ENCODE results near the gene PDE6A.

PDE6A gene

DNA sequence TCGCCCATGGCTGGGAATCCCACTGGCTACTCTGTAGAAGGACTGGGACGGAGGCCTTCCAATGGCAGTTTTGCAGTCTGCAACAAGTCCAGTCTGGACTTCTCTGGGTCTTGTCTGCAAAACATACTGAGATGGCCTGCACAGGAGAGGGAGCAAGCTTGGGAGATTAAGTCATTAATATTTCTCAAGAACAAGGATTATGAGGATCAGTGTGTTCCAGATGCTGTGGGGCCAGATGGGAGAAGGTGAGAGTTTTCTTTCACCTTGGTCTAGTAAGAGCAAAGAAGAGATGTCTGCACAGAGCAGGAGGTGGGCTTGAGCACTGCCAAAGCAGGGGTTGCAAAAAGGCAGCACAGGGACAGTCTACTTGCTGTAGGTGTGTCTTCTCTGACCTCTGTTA lies at the start of gene PDE6A:
Gene PDE6A (minus strand): TSS at position 128 of the 400 bp plus-strand sequence. CDS start 120 bp downstream, at position 8.
- no peak for DNase-seq

- no peak for DNase-seq
These were observed 48.9 kb upstream of the PDE6A start for GRCh38 chr5:149993471-149993870.

DNA sequence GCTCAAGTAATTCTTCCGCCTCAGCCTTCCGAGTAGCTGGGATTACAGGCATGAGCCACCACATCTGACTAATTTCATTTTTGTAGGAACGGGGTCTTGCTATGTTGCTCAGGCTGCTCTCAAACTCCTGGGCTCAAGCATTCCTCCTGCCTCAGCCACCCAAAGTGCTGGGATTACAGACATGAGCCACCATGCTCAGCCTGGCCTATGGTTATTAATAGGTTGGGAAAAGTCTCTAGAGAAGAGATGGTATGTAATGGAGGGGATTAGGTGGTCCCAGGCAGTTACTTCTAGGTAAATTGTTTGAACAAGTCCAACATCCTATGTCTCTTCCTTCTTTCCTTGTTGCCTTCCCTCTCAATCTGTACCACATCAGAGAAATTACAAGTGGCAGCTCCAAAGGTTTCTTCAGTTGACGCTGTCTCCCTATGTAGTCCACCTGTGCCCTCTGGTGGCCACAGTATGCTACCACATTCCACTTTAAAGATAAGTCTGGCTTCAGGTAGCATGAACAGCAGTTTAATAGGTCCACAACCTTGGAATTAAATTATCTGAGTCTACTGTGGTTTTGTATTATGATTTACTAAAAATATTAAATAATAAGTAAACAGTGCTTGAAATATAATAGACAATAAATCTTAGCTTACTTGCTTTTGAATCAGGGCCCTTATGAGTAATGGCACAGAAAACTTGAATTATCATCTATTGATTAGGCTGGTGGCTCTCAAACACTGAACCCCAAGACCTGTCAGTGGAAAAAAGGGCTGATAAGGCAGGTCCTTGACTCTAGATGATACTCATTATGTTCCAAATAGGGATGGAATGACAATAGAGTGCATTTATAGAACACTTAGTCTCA lies 46.2 kb upstream of the PDE6A start:
- peak; percentile 27 for DNase-seq

- DNase-seq = no peak
These were observed 43.5 kb upstream of the PDE6A start for GRCh38 chr5:149988126-149988525.

DNA sequence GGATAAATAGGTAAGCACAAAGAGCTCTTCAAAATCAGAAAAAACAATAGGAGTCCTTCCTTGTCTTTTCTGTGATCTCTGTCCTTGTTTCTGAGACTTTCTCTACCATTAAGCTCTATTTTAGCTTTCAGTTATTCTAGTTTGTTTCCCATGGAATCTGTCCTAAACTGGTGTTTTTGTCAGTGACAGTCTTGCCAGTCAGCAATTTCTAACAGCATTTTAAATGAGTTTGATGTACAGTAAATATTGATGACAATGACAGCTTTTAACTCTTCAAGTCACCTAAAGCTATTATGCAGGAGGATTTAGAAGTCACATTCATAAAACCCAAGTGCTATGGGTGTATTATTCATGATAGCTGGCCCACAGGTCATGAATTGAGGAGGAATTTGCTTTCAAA lies 37.9 kb upstream of the PDE6A start:
- no peak for DNase-seq

GRCh38 chr5:149981206-149981605 lies 36.6 kb upstream of the PDE6A start:
- no peak for DNase-seq

DNA sequence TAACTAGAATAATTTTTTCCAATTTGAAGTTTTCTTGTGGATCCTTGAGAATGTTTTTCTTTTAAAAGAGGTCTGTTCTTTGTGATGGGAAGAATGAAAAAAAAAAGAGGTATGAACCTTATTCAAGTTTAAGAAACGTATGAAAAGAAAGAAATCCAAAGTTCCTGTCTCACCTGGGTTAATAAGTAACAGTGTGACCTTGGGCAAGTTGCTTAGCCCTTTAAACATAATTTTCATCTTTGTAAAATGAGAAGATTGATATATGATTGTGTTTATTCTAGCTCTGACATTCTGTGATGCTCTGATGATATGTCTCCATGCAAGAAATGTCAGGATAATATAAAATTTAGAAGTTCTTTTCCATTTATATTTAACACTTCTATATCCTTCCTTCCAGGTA lies 35.3 kb upstream of the PDE6A start:
- DNase-seq = no peak

DNA sequence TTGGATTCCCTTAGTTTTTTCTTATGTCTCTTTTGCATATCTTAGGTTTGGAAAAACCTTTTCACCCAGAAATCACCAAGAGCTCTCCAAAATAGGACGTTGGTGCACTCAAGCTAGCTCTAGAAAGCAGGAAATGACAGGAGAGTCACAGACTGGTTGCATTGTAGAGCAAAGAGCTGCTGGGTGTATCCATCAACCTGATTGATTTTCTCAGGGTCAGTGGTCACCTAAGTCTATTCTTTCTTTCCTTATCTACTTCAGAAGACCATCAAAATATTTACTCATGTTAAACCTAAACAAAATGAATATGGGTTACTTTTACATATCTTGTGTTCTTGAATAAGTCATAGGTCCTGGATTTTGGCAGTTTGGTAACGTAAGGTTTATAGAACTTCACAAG lies 30.8 kb upstream of the PDE6A start:
- DNase-seq = no peak

- DNase-seq = no peak
These were observed 24.8 kb upstream of the PDE6A start for GRCh38 chr5:149969181-149969930.

GRCh38 chr5:149966946-149967345 lies 22.4 kb upstream of the PDE6A start:
- no peak for DNase-seq

- no peak for DNase-seq
These were observed 19.1 kb upstream of the PDE6A start for GRCh38 chr5:149963729-149964128.

DNA sequence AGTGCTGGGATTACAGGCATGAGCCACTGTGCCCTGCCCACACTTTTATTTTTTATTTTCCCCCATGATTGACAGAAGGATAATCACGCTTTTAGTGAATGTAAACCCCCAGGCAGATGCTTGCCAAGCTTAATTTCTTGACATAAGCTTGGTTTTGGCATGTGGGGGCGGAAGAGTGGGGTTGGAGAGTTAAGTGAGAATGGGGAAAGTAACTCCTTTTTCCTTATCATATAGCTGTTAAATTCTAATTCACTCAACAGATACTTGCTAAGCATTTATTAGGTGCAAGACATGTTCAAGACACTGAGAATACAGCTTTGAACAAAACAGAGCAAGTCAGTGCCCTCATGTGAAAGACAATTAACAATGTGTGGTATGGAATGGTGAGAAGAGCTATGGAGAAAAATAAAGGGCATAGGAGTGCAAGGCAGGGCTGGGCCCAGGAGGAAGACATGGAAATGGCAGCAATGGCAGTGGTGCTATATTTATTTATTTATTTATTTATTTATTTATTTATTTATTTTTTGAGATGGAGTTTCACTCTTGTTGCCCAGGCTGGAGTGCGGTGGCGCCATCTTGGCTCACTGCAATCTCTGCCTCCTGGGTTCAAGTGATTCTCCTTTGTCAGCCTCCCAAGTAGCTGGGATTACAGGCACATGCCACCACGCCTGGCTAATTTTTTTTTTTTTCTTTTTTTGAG lies 18.2 kb upstream of the PDE6A start:
- DNase-seq = no peak

GRCh38 chr5:149961957-149962409 lies 17.4 kb upstream of the PDE6A start:
- DNase-seq = no peak

- DNase-seq = no peak
These were observed 16.6 kb upstream of the PDE6A start for GRCh38 chr5:149961186-149961685.

GRCh38 chr5:149960272-149961185 lies 15.9 kb upstream of the PDE6A start, which contains the start of gene SLC26A2:
Gene SLC26A2 (plus strand): TSS chr5:149960758. CDS start chr5:149977653, 16,895 bp downstream.
- peak; percentile 90 for DNase-seq

- no peak for DNase-seq
These were observed 15.0 kb upstream of the PDE6A start for GRCh38 chr5:149959406-149960236.

GRCh38 chr5:149957855-149958254 lies 13.3 kb upstream of the PDE6A start:
- DNase-seq = no peak

DNA sequence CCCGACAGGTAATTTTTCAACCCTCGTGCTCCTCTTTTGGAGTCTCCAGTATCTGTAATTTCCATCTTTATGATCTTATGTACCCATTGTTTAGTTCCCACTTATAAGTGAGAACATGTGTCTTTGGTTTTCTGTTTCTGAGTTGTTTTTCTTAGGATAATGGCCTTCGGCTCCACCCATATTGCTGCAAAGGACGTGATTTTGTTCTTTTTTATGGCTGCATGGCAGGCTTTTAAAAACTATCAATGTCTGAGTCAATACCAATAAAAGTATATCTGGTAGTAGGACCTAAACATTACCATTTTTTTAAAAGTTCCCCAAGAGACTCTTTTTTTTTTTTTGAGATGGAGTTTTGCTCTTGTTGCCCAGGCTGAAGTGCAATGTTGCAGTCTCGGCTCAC lies 12.1 kb upstream of the PDE6A start:
- DNase-seq = no peak

GRCh38 chr5:149954798-149955197 lies 10.2 kb upstream of the PDE6A start:
- DNase-seq = no peak

GRCh38 chr5:149953436-149954121 lies 9.0 kb upstream of the PDE6A start:
- DNase-seq = no peak

Data from NCI-H1092 (cell line).